ENCODE results near the gene TTLL12. TPM values are rescaled to one million over a fixed set of nuclear protein-coding genes. Genes with fewer than 3 reads are reported as not detected.
A peak's percentile ranks its signal among the peaks of the same experiment; 100 is the strongest.

The TTLL12 gene
- total RNA-seq = 100 to 1,000 TPM; 109 to 211 (median 122) TPM

- no peak for DNase-seq
- peaks cover 31 to 58% (median 34%) of the 10 kb centered on the region in 3 donors for H3K4me1 ChIP-seq
- no peak for TF ChIP-seq CTCF (IDR thresholded peaks at IDR 0.05)
- TF ChIP-seq POLR2A (IDR thresholded peaks at IDR 0.05) = peak in 2 of 4 donors; percentile 68
- H3K4me3 ChIP-seq = peak within 1 kb of the TSS; percentile 77 to 95 (median 86)
- peak within 1 kb of the TSS; percentile 92 to 96 (median 93) for H3K27ac ChIP-seq
- no peaks in the 10 kb centered on the region for H3K9me3 ChIP-seq
- peaks cover 0 to 18% (median 7%) of the 10 kb centered on the region in 3 donors for H3K36me3 ChIP-seq
- intact Hi-C loops (cut with DNase I) = no loop called here
- 3% methylated on average over 10 to 12 of the region's 87 CpGs for WGBS, 2 donors
- no peaks in the 10 kb centered on the region for H3K27me3 ChIP-seq
These were observed at the start of gene TTLL12 for GRCh38 chr22:43186272-43187170. Gene TTLL12 (minus strand): TSS chr22:43187134. CDS start chr22:43187069, 65 bp downstream.

- Histone ChIP-seq H3K4me1 (peaks cover 0 to 9% (median 0%) of the 10 kb centered on the region in 3 donors), H3K9me3 (no peaks in the 10 kb centered on the region), H3K36me3 (no peaks in the 10 kb centered on the region), H3K27me3 (peaks cover 0 to 23% (median 0%) of the 10 kb centered on the region in 4 donors), H3K4me3 (no peak overlapping the region), H3K27ac (no peak overlapping the region)
- intact Hi-C loops (cut with DNase I) = loop anchor here (10.0 kb wide), 1 partner anchor 109 kb away; the partner anchor contains the start of gene SCUBE1
- DNase-seq = no peak
- TF ChIP-seq CTCF (IDR thresholded peaks at IDR 0.05) (no peak), POLR2A (IDR thresholded peaks at IDR 0.05) (no peak)
- 62 to 68% methylated on average over 12 to 20 of the region's 22 CpGs for WGBS, 2 donors
These were observed 48.8 kb upstream of the TTLL12 start for GRCh38 chr22:43235445-43236409.

DNA sequence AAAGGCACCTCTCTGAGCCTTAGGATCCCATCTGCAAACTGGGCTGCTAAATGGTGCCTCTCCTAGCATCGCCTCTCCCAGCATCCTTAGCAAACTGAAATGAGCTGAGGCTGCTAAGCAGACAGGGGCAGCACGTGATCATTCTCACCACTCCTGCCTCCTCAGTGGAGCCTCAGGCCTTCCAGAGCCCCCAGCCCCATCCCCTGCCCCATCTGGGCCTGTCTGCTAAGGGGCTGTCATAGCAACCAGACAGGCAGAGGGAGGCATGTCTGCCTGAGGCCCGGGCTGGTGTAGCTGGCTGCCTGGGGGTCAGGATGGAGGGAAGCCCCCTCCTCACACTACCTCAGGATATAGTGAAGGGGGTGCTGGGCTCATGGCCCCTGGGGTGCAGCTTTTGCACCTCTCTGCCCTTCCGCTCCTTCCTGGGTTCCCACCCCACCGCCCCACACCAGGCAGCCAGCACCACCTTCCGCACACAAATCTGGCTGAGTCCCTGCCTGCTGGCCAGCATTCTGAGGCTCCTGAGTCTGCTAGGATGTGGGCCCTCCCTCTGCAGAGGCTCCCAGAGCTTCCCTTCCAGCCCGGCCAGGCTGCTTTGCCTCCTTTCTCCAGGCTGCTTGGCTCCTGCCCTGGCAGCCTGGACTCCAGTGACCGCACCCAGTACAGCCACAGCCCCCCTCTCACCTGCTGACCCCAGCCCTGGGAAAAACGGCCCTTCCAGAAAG, 47.5 kb upstream of the TTLL12 start:
- intact Hi-C loops (cut with DNase I) = loop anchor here (10.0 kb wide), 1 partner anchor 110 kb away; the partner anchor contains the start of gene SCUBE1
- Histone ChIP-seq H3K27me3 (peaks cover 0 to 23% (median 0%) of the 10 kb centered on the region in 4 donors), H3K9me3 (no peaks in the 10 kb centered on the region), H3K4me1 (peaks cover 0 to 3% (median 0%) of the 10 kb centered on the region in 3 donors), H3K27ac (no peak overlapping the region), H3K4me3 (no peak overlapping the region), H3K36me3 (no peaks in the 10 kb centered on the region)
- no peak for DNase-seq
- WGBS, 2 donors = 50 to 59% methylated on average over 4 of the region's 9 CpGs
- TF ChIP-seq CTCF (IDR thresholded peaks at IDR 0.05) (no peak), POLR2A (IDR thresholded peaks at IDR 0.05) (no peak)

GRCh38 chr22:43233529-43233928, 46.6 kb upstream of the TTLL12 start:
- no peak for TF ChIP-seq CTCF (IDR thresholded peaks at IDR 0.05)

More at GRCh38 chr22:43233529-43233928, 46.6 kb upstream of the TTLL12 start:
- no peaks in the 10 kb centered on the region for H3K9me3 ChIP-seq
- no peaks in the 10 kb centered on the region for H3K36me3 ChIP-seq
- intact Hi-C loops (cut with DNase I) = loop anchor here (10.0 kb wide), 1 partner anchor 111 kb away; the partner anchor contains the start of gene SCUBE1
- DNase-seq = no peak
- no peak overlapping the region for H3K27ac ChIP-seq
- WGBS, 2 donors = 58 to 80% methylated on average over 4 to 5 of the region's 6 CpGs
- peaks cover 0 to 3% (median 0%) of the 10 kb centered on the region in 3 donors for H3K4me1 ChIP-seq
- H3K4me3 ChIP-seq = no peak overlapping the region
- H3K27me3 ChIP-seq = peaks cover 0 to 23% (median 0%) of the 10 kb centered on the region in 4 donors

All from esophagus squamous epithelium (tissue), 5 donors.